ENCODE results near the gene ITGA4.

Gene ITGA4

DNA sequence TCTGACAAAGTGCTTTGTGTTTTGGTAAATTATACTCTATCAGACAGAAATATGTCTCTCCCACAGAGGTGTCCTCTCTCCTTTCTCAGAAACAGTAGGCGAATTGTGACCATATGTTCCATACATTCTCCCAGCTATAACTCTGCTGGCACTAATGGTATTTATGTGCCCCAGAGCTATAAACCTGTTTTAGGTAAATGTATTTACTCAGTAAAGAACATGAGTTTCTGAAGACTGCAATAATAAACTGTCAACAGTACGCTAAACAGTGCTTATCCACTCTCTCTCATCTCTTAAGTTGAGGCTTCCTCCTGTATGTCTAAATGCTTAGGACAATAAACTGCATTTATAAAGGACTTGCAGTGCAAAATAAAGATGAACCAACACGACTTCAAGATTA is 58.5 kb downstream of the ITGA4 start:
- DNase-seq (ENCODE audit: low read depth), result no peak

DNA sequence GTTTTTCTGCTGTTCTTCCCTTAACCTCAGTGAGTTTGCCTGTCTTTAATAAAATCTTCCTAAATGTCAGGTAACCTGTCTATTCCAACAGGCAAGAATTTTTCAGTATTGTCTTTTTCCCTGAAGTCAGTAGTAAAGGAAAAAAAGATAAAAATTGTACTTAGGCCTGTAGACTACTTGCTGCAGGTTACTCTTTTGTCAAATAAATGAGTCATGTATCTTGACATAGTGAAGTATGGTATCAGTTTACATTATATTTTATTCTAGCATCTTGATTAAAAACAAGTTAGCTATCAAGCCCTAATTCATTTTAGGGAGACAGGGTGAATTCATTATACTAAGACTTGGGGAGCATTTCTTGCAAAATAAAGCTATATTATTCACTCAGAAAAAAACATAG is 59.8 kb downstream of the ITGA4 start:
- DNase-seq (ENCODE audit: low read depth), result no peak

DNA sequence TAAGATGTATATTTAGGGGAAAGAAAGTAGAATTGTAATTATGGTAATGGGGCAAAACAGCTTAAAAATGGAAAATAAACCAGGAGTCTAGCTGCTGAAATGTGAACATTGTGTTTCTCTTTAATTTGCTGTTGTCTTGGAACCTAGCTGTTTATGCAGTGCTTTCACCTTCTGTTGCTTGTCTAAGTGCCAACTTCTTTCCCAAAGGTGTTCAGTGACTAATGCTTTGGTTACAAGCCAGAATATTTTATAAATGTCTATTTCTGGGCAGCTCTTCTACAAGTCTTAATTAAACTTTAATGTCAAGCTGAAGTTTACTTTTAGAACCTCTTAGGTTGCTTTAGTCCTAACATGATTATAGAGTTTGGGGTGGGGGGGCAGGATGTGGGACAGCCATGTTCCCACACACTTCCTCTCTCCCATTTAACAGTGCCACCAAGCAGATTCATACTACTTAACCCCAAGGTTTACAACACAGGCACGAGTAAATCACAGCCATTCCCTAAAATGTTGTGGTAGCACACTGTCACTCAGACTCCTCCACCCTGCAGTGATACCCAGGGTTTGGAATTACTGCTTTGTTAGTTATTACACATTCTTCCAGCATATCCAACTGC is 60.6 kb downstream of the ITGA4 start:
- no peak for DNase-seq (ENCODE audit: low read depth)

DNA sequence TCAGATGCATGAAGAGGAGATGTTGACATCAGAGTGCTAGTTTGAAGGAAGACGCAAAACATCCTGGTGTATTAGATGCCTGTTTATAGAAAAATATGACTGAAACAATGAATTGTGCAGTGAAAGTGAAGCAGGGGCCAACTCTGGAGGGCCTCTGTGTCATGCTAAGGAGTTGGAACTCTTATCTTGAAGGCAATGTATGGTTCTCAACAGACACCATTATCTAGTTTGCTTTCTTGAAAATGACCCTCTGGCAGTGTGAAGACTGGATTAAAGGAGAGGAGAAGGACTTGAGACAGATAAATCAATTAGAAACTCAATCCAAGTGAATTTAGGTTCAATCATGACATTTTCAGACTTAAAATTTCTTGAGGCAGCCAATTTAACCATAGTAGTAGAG is 63.1 kb downstream of the ITGA4 start:
- DNase-seq (ENCODE audit: low read depth), result no peak

DNA sequence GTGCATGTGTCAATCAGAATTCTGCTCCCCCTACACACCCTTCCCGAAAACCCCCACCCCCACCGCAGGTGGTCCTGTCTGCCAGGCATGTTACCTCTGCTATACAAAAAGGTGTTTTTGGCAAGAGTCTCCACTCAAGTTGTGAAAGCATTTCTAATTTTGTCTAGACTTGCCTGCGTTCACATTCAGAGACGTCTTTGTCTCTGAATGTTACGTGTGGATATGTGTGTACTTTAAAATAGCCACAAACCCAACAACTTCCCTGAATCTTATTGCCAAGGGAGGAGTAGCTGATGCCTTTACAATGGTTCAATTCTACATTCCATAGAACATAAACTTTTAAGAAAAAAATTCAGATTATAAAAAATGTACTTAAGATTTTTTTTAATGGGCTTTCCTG is 66.6 kb downstream of the ITGA4 start:
- no peak for DNase-seq (ENCODE audit: low read depth)

DNA sequence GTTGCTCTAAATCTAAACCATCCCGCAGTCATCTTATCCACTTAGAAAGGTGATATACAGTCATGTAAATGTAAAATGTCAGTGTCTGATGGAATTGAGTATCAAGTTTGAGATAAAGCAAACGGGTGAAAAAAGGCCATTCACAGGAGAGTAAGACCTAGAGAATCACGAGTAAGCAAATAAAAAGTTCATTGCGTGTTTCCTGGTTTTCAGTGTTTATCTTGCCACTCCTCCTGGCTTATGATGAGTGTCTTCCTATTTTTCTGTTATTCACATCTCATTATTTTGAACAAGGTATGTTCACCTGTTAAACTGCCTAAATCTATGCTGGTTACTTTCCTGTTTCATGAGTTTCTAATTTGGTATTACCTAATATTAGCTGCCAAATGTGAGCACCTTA is 68.8 kb downstream of the ITGA4 start:
- DNase-seq (ENCODE audit: low read depth), result no peak

DNA sequence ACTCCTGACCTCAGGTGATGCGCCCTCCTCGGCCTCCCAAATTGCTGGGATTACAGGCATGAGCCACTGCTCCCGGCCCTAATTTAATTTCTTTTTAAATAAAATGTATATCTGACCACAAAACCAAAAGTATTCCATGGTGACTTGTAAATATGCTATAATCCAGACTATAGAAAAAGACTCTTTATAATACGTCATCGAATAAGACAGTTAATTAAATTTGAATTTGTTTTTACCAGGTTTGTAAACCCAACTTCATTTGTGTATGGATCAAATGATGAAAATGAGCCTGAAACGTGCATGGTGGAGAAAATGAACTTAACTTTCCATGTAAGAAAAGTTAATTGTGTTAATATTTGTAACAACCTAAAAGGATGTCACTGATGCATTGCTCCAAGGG is 69.9 kb downstream of the ITGA4 start:
- no peak for DNase-seq (ENCODE audit: low read depth)

DNA sequence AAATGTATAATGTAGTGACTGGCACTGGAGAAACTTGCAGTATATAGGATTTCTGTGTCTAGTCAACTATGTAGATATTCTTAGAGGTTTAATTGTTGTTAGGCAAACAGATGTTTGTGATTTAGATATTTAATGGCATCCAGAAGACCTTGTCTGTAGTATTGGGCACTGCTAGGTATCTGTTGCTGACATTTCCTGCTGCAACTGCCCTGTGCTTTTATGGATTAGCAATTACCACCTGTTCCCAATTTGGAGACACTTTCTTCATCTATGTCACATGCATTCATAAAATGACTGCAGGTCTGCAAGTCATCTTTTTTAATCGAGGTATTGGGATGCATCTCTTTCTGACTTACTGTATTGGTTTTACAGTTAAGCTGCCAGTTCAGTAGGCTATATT is 71.3 kb downstream of the ITGA4 start:
- no peak for DNase-seq (ENCODE audit: low read depth)

DNA sequence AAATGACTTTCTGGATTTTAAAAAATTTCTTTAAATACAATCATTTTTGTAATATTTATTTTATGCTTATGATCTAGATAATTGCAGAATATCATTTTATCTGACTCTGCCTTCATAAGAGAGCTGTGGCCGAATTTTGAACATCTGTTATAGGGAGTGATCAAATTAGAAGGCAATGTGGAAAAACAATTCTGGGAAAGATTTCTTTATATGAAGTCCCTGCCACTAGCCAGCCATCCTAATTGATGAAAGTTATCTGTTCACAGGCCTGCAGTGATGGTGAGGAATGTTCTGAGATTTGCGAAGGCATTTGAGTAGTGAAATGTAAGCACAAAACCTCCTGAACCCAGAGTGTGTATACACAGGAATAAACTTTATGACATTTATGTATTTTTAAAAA is 79.5 kb downstream of the ITGA4 start:
- DNase-seq (ENCODE audit: low read depth), result no peak

DNA sequence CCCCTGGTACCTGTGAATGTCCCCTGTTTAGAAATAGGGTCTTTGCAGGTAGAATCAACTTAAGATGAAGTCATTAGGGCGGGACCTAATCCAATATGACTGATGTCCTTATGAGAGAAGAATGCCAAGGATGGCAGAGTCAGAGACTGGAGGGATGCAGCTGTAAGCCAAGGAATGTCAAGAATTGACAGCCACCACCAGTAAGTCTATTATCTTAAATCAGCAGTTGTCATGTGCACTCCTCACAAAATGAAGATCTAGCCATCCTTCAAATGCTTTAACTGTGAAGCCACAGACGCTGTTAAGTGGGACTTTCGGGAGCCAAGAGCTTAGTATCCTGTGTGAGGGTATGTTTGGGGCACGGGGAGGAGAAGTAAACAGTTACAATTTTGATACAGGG is 83.2 kb downstream of the ITGA4 start:
- no peak for DNase-seq (ENCODE audit: low read depth)

DNA sequence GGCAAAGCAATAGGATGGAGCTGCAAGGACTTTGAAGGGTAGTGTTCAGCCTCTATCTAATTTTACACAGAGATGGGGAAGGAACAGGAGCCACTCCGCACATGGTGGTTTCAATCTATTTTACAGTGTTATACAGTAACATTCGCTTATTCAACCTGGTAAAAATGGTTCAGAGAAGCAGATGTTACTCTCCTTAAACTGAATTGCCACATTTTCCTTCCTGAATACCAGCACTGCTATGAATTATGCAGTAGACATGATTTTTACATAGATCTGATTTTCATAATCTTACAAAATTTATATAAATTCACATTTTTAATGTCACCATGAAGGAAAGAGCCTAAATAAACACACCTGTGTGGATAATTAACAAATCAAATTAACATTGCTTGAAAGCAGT is 85.0 kb downstream of the ITGA4 start:
- DNase-seq (ENCODE audit: low read depth), result no peak

DNA sequence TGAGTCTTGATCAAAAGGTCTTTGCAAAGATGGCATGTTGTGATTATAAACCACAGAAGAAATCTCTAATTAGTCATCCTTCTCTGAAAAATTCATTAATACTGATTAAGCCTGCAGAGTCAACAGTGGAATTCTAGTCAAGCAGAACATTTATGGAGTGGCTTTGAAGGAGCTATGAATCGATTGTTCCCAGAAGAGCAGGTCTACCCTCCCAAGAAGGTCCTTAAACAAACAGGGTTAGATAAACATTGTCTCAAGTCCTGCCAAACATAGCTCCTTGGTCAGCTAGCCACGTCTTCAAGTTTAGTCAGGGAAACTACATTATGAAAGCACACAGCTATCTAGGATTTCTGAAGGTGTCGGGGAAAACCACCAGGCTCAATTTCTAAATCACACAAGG is 88.9 kb downstream of the ITGA4 start:
- DNase-seq (ENCODE audit: low read depth), result no peak

DNA sequence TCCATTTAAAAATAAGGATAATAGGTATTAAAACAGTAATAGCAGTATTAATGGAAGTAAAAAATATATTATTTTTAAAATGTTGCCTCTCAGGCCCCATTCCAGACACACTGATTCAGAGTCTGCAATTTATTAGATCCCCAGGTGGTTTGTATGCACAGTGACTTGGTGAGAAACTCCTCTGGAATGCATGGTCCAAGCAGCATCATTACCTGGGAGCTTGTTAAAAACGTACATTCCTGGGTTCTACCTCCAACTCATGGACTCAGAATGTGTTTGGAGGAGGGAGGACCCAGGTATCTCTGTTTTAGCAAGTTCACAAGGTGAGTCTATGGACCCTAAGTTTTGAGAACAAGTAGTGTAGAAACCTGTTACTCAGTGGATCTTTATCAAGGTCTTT is 95.6 kb downstream of the ITGA4 start:
- DNase-seq (ENCODE audit: low read depth), result no peak

DNA sequence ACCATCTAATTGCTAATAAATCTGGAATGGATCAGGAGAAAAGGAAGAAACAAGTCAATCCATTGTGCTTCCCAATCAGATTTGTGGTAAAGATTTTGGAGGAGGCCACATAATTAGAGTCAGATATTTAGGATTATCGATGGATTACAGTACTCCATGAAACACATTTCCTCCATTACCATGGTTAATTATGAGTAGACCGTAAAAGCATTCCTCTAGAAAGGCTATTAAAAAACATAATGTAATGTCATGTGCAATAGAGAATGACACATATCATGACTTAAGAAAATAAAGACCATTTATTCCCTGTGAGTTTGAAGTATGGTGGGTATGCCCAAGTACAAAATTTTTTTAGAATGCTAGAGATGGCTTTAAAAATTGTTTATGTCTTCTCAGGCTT is 96.1 kb downstream of the ITGA4 start:
- DNase-seq (ENCODE audit: low read depth), result no peak

DNA sequence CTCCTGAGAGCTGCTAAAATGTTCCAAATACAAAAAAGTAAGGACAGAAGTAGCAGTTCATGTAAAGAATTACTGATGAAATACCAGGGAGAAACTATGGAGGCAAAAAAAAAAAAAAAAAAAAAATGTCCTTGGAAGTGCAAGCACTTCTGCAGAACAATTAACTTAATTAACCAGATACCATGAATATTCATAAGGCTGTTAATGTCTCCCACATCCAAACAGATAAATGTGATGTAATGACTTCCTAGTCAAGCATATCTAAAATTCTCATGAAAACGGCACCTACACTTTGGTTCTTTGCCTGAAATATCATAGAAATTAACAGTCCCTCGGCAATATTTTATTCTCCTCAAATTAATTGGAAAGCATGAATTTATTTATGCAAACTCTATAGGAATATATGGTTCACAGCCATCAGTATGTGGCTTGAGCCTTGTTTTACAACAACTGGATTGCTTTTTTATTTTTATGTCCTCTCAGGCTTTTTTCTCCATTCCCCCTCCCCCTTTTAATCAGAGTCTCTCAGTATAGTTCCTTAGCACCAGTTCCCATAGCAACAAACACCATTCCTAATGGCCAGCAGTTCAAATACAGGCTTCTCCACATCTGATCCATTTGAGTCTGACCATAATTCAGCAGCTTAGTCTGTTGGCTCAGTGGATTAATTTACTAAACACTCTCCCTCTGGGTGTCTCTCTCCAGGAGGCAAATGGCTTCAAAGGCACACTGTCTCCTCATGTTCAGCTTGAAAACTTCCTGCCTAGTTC is 97.1 kb downstream of the ITGA4 start:
- no peak for DNase-seq (ENCODE audit: low read depth)

DNA sequence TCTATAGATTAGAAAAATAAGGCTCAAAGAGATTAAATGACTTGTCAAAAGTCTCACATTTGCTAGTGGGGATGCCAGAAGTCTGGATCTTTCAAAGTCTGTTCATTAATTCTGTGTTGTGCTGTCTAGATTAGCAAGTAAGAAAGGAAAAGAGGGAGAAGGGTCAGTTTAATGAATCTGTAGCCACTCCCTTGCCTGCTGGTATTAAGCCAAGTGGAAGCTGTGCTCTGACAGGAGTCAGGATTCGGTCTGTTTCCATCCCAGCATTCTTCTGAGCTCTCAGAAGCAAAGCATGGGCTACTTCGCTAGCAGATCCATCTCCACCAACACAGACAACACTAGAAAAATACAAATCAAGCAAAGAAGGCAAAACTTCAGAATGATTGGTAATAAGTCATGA is 101.2 kb downstream of the ITGA4 start:
- no peak for DNase-seq (ENCODE audit: low read depth)

DNA sequence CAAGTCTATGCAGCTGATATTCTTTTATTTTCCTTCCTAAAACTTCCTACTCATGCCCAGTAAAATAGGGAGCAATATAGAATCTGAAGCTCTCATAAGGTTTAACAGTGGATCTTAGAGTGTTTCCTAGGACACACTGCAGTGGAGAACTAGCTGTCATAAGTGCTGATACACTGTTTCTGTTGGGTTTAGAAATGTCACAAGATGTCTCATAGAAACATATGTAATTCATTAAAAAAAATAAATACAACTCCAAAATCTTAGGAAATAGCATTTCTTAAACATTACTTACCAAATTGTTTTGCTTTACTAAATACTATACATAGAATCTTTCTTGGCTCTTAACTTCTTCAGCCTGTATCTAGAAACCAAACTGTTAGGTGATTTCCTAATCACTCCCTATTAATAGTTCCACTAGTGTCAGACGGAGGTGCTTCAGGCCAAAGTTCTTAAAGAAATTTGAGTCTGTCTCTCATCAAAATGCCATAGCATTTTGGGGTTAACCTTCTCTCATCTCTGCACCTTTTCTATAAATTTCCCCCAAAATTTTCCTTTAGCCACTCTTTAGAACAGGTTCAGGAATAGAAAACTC is 106.0 kb downstream of the ITGA4 start:
- peak; percentile 46 for DNase-seq (ENCODE audit: low read depth)

DNA sequence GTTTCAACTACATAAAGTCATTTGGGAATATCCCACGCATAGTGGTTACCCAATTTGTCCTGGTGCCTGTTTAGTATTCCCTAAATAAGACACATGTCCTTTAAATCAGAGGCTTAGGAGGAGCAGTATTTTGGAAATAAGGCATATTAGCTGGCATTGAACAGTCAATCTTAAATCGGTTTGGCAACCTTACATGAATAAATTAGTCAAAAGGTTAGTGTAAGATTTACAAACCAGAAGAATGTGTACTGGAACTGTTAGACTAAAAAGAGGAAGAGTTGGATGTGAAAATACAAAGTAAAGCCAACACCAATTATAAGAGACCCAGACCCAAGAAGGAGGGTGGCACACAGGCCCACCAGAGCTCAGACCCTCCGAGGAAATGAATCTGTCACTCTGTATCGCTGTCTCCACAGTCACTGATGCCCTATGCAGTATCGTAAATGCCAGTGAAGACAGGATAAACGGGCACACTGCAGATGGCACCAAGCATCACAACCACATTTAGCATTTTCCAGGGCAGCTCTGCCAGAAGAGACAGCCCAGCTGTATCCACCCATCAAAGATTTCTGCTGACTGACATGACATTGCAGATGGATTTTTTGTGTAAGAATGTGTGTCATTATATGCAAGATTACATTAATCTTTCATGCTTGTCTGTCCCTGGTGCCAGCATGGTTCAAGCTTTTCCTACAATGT is 109.3 kb downstream of the ITGA4 start:
- DNase-seq (ENCODE audit: low read depth), result no peak

DNA sequence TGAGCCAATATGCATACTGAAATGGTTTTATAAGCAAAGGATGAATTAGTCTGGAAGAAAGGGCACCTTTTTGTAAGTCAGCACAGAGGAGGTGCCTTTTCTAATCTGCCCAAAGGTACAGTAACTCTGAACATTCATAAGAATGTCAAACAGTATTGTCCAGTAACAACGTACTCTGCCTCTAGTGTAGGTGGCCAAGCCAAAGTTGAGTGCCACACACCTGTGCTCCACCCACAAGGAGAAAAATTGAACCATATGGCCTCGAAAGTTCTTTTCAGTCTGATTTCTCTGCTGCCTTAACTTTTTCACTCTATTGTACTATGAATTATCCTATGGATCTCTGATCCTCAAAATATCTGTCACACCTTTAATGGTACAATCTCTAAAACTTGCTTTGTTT is 112.9 kb downstream of the ITGA4 start:
- no peak for DNase-seq (ENCODE audit: low read depth)

DNA sequence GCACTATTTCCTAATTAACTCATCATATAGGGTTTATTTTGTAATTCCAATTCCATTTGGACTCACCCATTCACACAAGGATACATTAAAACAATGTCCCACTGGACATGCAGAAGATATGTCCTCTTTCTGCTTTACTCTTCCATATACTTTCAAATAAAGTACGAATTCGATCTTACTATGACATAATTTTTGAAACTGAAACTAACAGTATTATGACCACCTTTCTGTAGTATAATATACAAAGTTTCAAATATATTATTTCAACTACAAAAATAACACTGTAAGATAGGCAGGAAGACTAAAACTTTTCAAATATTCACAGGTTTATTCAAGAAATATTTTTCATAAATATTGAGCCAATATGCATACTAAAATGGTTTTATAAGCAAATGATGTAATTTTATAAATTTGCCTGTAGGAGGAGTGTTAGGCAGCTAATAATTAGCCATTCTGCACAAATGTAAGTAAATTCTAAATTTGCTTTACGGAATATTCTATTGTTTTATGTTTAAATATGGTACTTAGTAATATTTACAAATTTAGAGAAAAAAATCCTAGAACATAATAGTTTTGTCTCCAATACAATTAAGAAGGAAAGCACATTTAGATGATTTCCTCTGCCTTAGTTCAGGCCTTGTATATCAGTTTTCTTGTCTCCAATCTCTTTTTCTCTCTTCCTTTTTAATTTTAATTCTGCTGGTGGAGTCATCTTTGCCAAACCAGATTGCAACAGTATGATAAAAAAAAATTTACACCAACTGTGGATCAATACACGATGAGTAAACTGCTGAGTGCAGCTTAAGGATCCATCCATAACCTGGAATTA is 113.9 kb downstream of the ITGA4 start:
- DNase-seq (ENCODE audit: low read depth), result no peak

DNA sequence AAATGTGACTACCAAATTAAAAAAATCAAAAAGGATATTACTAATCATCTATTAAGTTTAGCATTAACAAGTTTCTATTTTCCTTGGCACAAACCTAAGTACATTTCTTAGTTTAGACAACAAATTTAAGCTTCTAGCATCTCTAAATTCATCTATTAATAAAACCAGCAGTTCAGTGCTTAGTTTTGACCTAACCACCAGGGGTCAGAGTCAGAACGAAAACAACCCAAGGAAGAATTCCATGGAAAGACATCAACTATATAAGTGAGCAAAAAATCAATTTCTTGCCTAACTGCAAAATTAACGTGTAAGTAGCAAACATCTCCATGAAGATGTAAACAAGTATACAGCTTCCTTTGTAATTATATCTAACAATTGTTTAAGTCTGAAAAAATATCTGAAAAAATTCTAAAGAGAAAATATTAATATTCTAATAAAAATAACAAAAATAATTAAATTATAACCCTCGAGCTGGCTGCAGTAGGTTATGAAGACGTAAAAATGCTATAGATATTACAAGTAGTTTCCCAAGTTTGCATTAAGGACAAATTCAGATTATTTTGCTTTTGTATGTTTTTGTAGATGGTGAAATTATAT is 116.1 kb downstream of the ITGA4 start:
- peak; percentile 12 for DNase-seq (ENCODE audit: low read depth)

DNA sequence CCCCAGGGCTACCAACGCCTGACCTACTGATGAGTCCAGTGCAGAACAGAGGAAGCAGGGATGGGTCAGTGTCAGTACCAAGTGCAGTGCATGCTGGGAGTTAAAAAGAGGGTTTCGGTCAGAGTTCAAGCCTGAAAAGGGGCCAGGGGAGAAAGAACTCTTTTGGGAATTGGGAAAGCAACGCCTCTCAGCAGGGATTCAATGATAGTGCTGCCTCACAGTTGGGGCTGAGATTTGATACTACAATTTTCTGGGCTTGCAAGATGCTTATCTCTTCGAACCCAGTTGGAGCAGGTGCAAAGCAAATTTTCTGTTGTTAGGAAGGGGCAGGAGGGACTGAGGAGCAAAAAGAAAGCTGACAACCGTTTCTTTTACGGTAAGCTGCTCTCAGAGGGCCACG is 117.1 kb downstream of the ITGA4 start:
- no peak for DNase-seq (ENCODE audit: low read depth)

Data from fibroblast of the conjunctiva (primary cell).